Peyer's patch (tissue), 4 donors: ENCODE data around the gene CPS1. TPM values are rescaled to one million over a fixed set of nuclear protein-coding genes. Genes with fewer than 3 reads are reported as not detected.

Experiments used
- DNase-seq, 3 donors: peaks; one replicate each; pipeline ENCODE4 v3.0.0-alpha.2; 2017 to 2019
- H3K27ac ChIP-seq, 4 donors: fragments of 200-600 bp; sonication (generic); one replicate each; pipeline ENCODE4 v1.5.1; 2016 to 2019
- H3K27me3 ChIP-seq, 2 donors: fragments of 200-600 bp; sonication (generic); one replicate each; pipeline ENCODE4 v1.5.1; 2019
- H3K36me3 ChIP-seq, 3 donors: fragments of 200-600 bp; sonication (generic); one replicate each; pipeline ENCODE4 v1.5.1; 2016 to 2019
- H3K4me1 ChIP-seq, 4 donors: fragments of 200-600 bp; sonication (generic); one replicate each; pipeline ENCODE4 v1.5.1; 2016 to 2019
- H3K4me3 ChIP-seq, 4 donors: fragments of 200-600 bp; sonication (generic); 1 replicate in 3 of 4; 2 replicates in 1 of 4; pipeline ENCODE4 v1.5.1; 2016 to 2019; ENCODE audit warnings: mild to moderate bottlenecking in 1 of 4
- H3K9me3 ChIP-seq, 4 donors: fragments of 200-600 bp; sonication (generic); one replicate each; pipeline ENCODE4 v1.5.1; 2016 to 2019; ENCODE audit warnings: mild to moderate bottlenecking in 1 of 4
- POLR2A ChIP-seq, 2 donors: fragments of 450-650 bp; IDR thresholded peaks; one replicate each; pipeline ENCODE4 v1.5.1; 2017; ENCODE audit warnings: antibody characterized with exemption in 2 of 2, mild to moderate bottlenecking in 2 of 2, moderate library complexity in 2 of 2
- total RNA-seq, 4 donors: library from RNA; depleted of rRNA; stranded (reverse); fragments of >200 nt; gene quantifications; one replicate each; pipeline ENCODE4 v1.1.0, GENCODE V29; 2016
- TF ChIP-seq, protein P1 (sequence below), 6 experiments: fragments of 450-650 bp in 4 of 6; fragments of 200-600 bp in 2 of 6; sonication (generic) in 1 of 6; IDR thresholded peaks; one replicate each; pipeline ENCODE4 v1.5.1; 2017 to 2019; ENCODE audit warnings: antibody characterized with exemption in 6 of 6, mild to moderate bottlenecking in 3 of 6, moderate library complexity in 1 of 6

Gene CPS1
- total RNA-seq, 4 donors from 2014 or later: 68.5 to 330 (median 222) TPM

DNA sequence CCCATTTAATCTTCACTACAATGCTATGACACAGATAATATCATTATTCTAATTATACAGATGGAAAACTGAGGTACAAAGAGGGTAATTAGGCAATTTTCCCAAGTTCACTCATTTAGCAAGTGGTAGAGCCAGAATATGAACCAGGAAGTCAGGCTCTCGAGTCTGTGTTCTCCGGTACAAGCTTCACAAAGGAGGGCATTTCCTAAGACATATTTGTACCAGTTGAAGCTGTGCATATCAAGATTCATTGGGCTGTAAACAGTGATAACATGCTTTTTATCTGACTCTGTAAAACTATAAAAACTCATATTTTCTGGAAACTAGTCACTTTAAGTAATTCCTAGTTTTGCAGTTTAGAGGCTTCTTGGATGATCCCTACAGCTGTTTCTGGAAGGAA, 23.0 kb upstream of the CPS1 start:
- Histone ChIP-seq H3K9me3 (no peaks in the 10 kb centered on the region), H3K4me3 (no peak overlapping the region), H3K27me3 (no peaks in the 10 kb centered on the region), H3K4me1 (peaks cover 0 to 8% (median 0%) of the 10 kb centered on the region in 4 donors), H3K27ac (peak overlapping the region in 1 of 4 donors; percentile 18), H3K36me3 (no peaks in the 10 kb centered on the region)
- TF ChIP-seq, protein P1, sequence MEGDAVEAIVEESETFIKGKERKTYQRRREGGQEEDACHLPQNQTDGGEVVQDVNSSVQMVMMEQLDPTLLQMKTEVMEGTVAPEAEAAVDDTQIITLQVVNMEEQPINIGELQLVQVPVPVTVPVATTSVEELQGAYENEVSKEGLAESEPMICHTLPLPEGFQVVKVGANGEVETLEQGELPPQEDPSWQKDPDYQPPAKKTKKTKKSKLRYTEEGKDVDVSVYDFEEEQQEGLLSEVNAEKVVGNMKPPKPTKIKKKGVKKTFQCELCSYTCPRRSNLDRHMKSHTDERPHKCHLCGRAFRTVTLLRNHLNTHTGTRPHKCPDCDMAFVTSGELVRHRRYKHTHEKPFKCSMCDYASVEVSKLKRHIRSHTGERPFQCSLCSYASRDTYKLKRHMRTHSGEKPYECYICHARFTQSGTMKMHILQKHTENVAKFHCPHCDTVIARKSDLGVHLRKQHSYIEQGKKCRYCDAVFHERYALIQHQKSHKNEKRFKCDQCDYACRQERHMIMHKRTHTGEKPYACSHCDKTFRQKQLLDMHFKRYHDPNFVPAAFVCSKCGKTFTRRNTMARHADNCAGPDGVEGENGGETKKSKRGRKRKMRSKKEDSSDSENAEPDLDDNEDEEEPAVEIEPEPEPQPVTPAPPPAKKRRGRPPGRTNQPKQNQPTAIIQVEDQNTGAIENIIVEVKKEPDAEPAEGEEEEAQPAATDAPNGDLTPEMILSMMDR (IDR thresholded peaks at IDR 0.05): no peak
- TF ChIP-seq POLR2A (IDR thresholded peaks at IDR 0.05): no peak
- DNase-seq: no peak

- Histone ChIP-seq H3K9me3 (no peaks in the 10 kb centered on the region), H3K4me1 (peaks cover 0 to 8% (median 0%) of the 10 kb centered on the region in 4 donors), H3K4me3 (no peak overlapping the region), H3K27ac (no peak overlapping the region), H3K27me3 (no peaks in the 10 kb centered on the region), H3K36me3 (no peaks in the 10 kb centered on the region)
- no peak for DNase-seq
- TF ChIP-seq POLR2A (IDR thresholded peaks at IDR 0.05): no peak
- TF ChIP-seq, protein P1 (IDR thresholded peaks at IDR 0.05): no peak
These were observed 21.5 kb upstream of the CPS1 start for GRCh38 chr2:210534879-210535278.

GRCh38 chr2:210536973-210537650, 19.3 kb upstream of the CPS1 start:
- no peak for DNase-seq
- peaks cover 0 to 8% (median 0%) of the 10 kb centered on the region in 4 donors for H3K4me1 ChIP-seq
- peak overlapping the region in 1 of 4 donors; percentile 11 for H3K27ac ChIP-seq
- H3K4me3 ChIP-seq: no peak overlapping the region
- TF ChIP-seq, protein P1 (IDR thresholded peaks at IDR 0.05): no peak
- TF ChIP-seq POLR2A (IDR thresholded peaks at IDR 0.05): no peak
- H3K9me3 ChIP-seq: no peaks in the 10 kb centered on the region
- no peaks in the 10 kb centered on the region for H3K27me3 ChIP-seq
- no peaks in the 10 kb centered on the region for H3K36me3 ChIP-seq

GRCh38 chr2:210539035-210539434, 17.4 kb upstream of the CPS1 start:
- Histone ChIP-seq H3K36me3 (no peaks in the 10 kb centered on the region), H3K27ac (no peak overlapping the region), H3K4me1 (peaks cover 0 to 8% (median 0%) of the 10 kb centered on the region in 4 donors), H3K27me3 (no peaks in the 10 kb centered on the region), H3K4me3 (no peak overlapping the region), H3K9me3 (no peaks in the 10 kb centered on the region)
- TF ChIP-seq, protein P1 (IDR thresholded peaks at IDR 0.05): no peak
- TF ChIP-seq POLR2A (IDR thresholded peaks at IDR 0.05): no peak
- DNase-seq: no peak

GRCh38 chr2:210539578-210540416, 16.6 kb upstream of the CPS1 start:
- Histone ChIP-seq H3K36me3 (no peaks in the 10 kb centered on the region), H3K4me1 (peaks cover 0 to 8% (median 0%) of the 10 kb centered on the region in 4 donors), H3K9me3 (no peaks in the 10 kb centered on the region), H3K27ac (no peak overlapping the region), H3K4me3 (no peak overlapping the region), H3K27me3 (no peaks in the 10 kb centered on the region)
- no peak for DNase-seq
- TF ChIP-seq POLR2A (IDR thresholded peaks at IDR 0.05): no peak
- TF ChIP-seq, protein P1 (IDR thresholded peaks at IDR 0.05): no peak
